MM.1S (cell line): ENCODE results near the gene PCMT1.
A peak's percentile ranks its signal among the peaks of the same experiment; 100 is the strongest.

ENCODE experiments used
- DNase-seq: peaks from one replicate; pipeline ENCODE4 v3.0.0-alpha.2; 2015
- H2AFZ ChIP-seq: fragments of 300-600 bp; sonication (generic); 2 replicates; pipeline ENCODE4 v1.6.0; 2016; ENCODE audit warnings: antibody characterized with exemption, low read length
- H3F3A ChIP-seq: fragments of 300-600 bp; sonication (generic); 2 replicates; pipeline ENCODE4 v1.6.1; 2016; ENCODE audit warnings: mild to moderate bottlenecking, antibody characterized with exemption, low read length, moderate library complexity, mixed read lengths; ENCODE audit not compliant: insufficient read depth
- H3K27ac ChIP-seq: fragments of 300-600 bp; sonication (generic); 2 replicates; pipeline ENCODE4 v1.5.1; 2016; ENCODE audit warnings: mild to moderate bottlenecking, low read length
- H3K27me3 ChIP-seq: fragments of 300-600 bp; sonication (generic); replicated peaks from 2 replicates; pipeline ENCODE4 v1.6.0; 2016; ENCODE audit warnings: low read length; ENCODE audit not compliant: insufficient read depth
- H3K36me3 ChIP-seq: fragments of 300-600 bp; sonication (generic); replicated peaks from 2 replicates; pipeline ENCODE4 v1.6.1; 2016; ENCODE audit warnings: mild to moderate bottlenecking, low read length, mixed read lengths; ENCODE audit not compliant: insufficient read depth
- H3K4me1 ChIP-seq: fragments of 300-600 bp; sonication (generic); 2 replicates; pipeline ENCODE4 v1.6.1; 2016; ENCODE audit warnings: low read length, mixed read lengths
- H3K4me2 ChIP-seq: fragments of 300-600 bp; sonication (generic); 2 replicates; pipeline ENCODE4 v1.6.0; 2016; ENCODE audit warnings: low read depth, low read length
- H3K4me3 ChIP-seq: fragments of 300-600 bp; sonication (generic); 2 replicates; pipeline ENCODE4 v1.5.1; 2016; ENCODE audit warnings: low read length, mixed read lengths
- H3K79me2 ChIP-seq: fragments of 300-600 bp; sonication (generic); 2 replicates; pipeline ENCODE4 v1.6.1; 2016; ENCODE audit warnings: mixed run types, low read length, mixed read lengths
- H3K9ac ChIP-seq: fragments of 300-600 bp; sonication (generic); 2 replicates; pipeline ENCODE4 v1.6.1; 2016; ENCODE audit warnings: low read length, mixed read lengths
- H3K9me2 ChIP-seq: fragments of 300-600 bp; sonication (generic); replicated peaks from 2 replicates; pipeline ENCODE4 v1.6.1; 2016; ENCODE audit warnings: mild to moderate bottlenecking, low read length, mixed read lengths; ENCODE audit not compliant: insufficient read depth
- H3K9me3 ChIP-seq: fragments of 300-600 bp; sonication (generic); replicated peaks from 2 replicates; pipeline ENCODE4 v1.6.1; 2016; ENCODE audit warnings: mild to moderate bottlenecking, low read length, mixed read lengths; ENCODE audit not compliant: insufficient read depth
- H4K20me1 ChIP-seq: fragments of 300-600 bp; sonication (generic); 2 replicates; pipeline ENCODE4 v1.6.1; 2016; ENCODE audit warnings: mild to moderate bottlenecking, low read length, moderate library complexity, mixed read lengths; ENCODE audit not compliant: insufficient read depth
- CTCF ChIP-seq: fragments of 300-600 bp; sonication (generic); IDR thresholded peaks from 2 replicates; pipeline ENCODE4 v1.5.1; 2016; ENCODE audit warnings: antibody characterized with exemption, low read length, mixed read lengths
- EZH2 ChIP-seq: fragments of 300-600 bp; sonication (generic); optimal IDR thresholded peaks from 2 replicates; pipeline ENCODE3; 2017; ENCODE audit warnings: low read depth, mild to moderate bottlenecking, antibody characterized with exemption, low read length, mixed read lengths
- EZH2phosphoT487 ChIP-seq: fragments of 300-600 bp; sonication (generic); IDR thresholded peaks from 2 replicates; pipeline ENCODE4 v1.6.1; 2018; ENCODE audit warnings: antibody characterized with exemption, low read length

The PCMT1 gene

DNA sequence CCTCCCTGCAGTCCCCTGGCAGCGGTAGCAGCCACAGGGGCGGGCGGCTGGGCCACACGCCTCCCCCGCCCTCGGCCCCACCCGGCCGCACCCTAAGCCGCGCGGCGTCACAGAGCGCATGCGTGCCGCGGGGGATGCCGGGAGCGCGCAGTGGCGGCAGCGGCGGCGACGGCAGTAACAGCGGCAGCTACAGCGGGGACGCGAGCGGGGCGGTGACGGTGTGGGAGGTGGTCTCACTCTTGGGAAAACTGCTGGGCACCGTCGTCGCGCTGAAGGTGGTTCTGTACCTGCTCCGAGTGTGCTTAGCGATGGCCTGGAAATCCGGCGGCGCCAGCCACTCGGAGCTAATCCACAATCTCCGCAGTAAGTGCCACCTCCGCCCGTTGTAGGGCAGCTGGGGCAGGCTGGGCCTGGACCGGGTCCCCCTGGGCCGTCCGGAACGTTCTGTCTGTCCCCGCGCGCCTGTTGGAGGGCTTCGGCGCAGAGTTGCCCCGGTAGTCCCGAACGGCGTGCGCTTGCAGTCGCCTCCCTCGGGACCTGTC, at the start of gene PCMT1:
Gene PCMT1, plus strand, starts transcription at position 148 of the 542 bp plus-strand sequence. Its CDS starts 161 bp downstream, at position 309.
- no peaks in the 10 kb centered on the region for H3K9me2 ChIP-seq
- H3K4me3 ChIP-seq = peak within 1 kb of the TSS; percentile 79
- peak; percentile 87 for DNase-seq
- H3K9ac ChIP-seq = peak within 1 kb of the TSS; percentile 78; the same call in 1 of the 2 replicates
- H3K4me2 ChIP-seq = peak within 1 kb of the TSS; percentile 62; the same call in 1 of the 2 replicates
- TF ChIP-seq CTCF (no peak), EZH2 (no peak), EZH2phosphoT487 (no peak)
- peaks cover 60% of the 10 kb centered on the region for H3K79me2 ChIP-seq
- no peaks in the 10 kb centered on the region for H3K9me3 ChIP-seq
- H3K36me3 ChIP-seq = no peaks in the 10 kb centered on the region
- H3K4me1 ChIP-seq = 0 out of 2 replicates have a peak, but pooled peaks cover 6% of the 10 kb centered on the region
- H3K27me3 ChIP-seq = no peaks in the 10 kb centered on the region
- peak within 1 kb of the TSS; percentile 90 for H2AFZ ChIP-seq
- peaks cover 3% of the 10 kb centered on the region; the same call in 1 of the 2 replicates for H3F3A ChIP-seq
- peak within 1 kb of the TSS; percentile 21; the same call in 1 of the 2 replicates for H3K27ac ChIP-seq
- no peaks in the 10 kb centered on the region for H4K20me1 ChIP-seq

- Histone ChIP-seq H3F3A (no peaks in the 10 kb centered on the region), H3K9ac (no peak overlapping the region), H4K20me1 (no peaks in the 10 kb centered on the region), H3K4me2 (no peak overlapping the region), H3K36me3 (no peaks in the 10 kb centered on the region), H2AFZ (no peak overlapping the region), H3K27ac (no peak overlapping the region), H3K4me1 (no peaks in the 10 kb centered on the region), H3K79me2 (peaks cover 75% of the 10 kb centered on the region), H3K9me2 (no peaks in the 10 kb centered on the region), H3K9me3 (no peaks in the 10 kb centered on the region), H3K27me3 (no peaks in the 10 kb centered on the region), H3K4me3 (no peak overlapping the region)
- DNase-seq = no peak
- TF ChIP-seq EZH2phosphoT487 (no peak), CTCF (no peak), EZH2 (no peak)
These were observed 47.8 kb upstream of the PCMT1 start for GRCh38 chr6:149701714-149702113.

DNA sequence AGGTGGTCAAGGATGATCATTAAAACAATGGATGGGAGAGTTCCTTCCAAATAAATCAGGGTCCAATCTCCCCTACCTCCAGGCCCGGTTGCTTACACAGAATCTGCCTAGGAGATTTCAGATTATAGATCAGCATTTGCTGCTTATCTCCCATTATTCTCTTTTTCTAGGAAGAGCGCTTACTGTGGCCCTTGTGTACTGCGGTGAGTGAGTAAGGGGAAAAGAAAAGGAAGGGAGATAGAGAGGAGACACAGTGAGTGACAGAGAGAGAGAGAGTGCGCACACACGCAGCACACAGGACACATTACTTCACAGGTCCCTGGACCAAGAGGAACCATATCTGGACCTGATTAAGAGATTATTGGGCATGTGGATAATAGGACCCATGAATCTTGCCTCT, 37.8 kb upstream of the PCMT1 start:
- Histone ChIP-seq H4K20me1 (no peaks in the 10 kb centered on the region), H3K9ac (no peak overlapping the region), H3K4me2 (no peak overlapping the region), H3K27me3 (no peaks in the 10 kb centered on the region), H3K4me3 (no peak overlapping the region), H3F3A (no peaks in the 10 kb centered on the region), H3K4me1 (no peaks in the 10 kb centered on the region), H3K36me3 (no peaks in the 10 kb centered on the region), H3K27ac (no peak overlapping the region), H3K9me2 (no peaks in the 10 kb centered on the region), H3K79me2 (peaks cover 92% of the 10 kb centered on the region), H3K9me3 (no peaks in the 10 kb centered on the region), H2AFZ (no peak overlapping the region)
- DNase-seq = no peak
- no peak for TF ChIP-seq CTCF
